ENCODE data around the gene SPEG. TPM values are rescaled to one million over a fixed set of nuclear protein-coding genes. Genes with fewer than 3 reads are reported as not detected.

The SPEG gene
- polyA plus RNA-seq, 3 donors = not detected

DNA sequence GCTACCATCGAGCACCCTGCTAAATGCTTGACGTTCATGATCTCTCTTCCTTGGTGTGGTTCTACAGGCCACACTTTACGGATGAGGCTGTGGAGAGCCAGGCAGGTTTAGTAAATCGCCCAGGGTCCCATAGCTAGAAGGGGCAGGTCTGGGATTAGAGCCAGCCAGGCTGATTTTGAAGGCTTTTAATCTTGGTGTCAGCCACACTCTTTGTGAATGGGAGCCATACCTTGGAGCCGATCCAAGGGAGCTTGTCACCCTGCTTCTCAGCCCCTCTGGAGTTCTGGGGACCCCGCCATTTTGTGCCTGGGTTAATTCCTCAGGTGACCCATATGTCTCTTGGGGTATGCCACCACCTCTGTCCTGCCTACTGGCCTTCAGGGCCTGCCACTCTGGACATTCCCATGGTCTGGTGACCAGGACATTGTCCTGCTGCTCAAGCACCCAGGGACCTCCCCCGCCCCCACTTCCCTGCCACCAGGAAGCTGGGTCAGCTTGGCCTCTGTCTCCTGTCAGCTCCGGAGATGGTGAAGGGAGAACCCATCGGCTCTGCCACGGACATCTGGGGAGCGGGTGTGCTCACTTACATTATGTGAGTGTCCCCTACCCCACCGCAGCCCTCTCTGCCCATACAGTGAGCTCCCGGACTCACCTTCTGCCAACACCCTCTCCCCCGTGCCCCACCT is 56.8 kb downstream of the SPEG start:
- Histone ChIP-seq H4K20me1 (ENCODE audit: insufficient read depth, low read length) (no peaks in the 10 kb centered on the region), H3K4me1 (ENCODE audit: control insufficient read depth in 1 of 2, insufficient read depth in 2 of 2, low read length in 2 of 2) (peaks cover under 1 to 8% of the 10 kb centered on the region in 2 donors), H3K79me2 (ENCODE audit: insufficient read depth, low read length) (no peaks in the 10 kb centered on the region), H3K36me3 (replicated peaks in 1 of 2; ENCODE audit: control insufficient read depth in 1 of 2, insufficient read depth in 2 of 2, low read length in 2 of 2) (no peaks in the 10 kb centered on the region), H3K27ac (ENCODE audit: low read depth in 1 of 2, low read length in 2 of 2) (no peak overlapping the region), H3K4me3 (replicated peaks in 1 of 3; ENCODE audit: low read depth in 2 of 3, low read length in 3 of 3) (no peak overlapping the region), H3K4me2 (replicated peaks; ENCODE audit: extremely low read depth, low read length, poor library complexity, severe bottlenecking) (no peak overlapping the region), H2AFZ (ENCODE audit: insufficient read depth, low read depth, low read length, poor library complexity, severe bottlenecking) (no peak overlapping the region), H3K27me3 (ENCODE audit: control insufficient read depth in 2 of 2, insufficient read depth in 2 of 2, low read length in 2 of 2) (peaks cover 24 to 47% of the 10 kb centered on the region in 2 donors), H3K9ac (ENCODE audit: insufficient read depth, low read length, poor library complexity, severe bottlenecking) (no peak overlapping the region), H3K9me3 (replicated peaks in 1 of 2; ENCODE audit: control insufficient read depth in 1 of 2, insufficient read depth in 1 of 2, low read length in 2 of 2) (peaks cover 0 to 8% of the 10 kb centered on the region in 2 donors)
- WGBS (ENCODE audit: insufficient coverage) = 90% methylated on average over 7 of the region's 14 CpGs
- Mint-ChIP-seq H3K4me1 (peaks cover 6% of the 10 kb centered on the region), H3K4me3 (no peak overlapping the region), H3K36me3 (peaks cover 0 to 3% of the 10 kb centered on the region in 2 donors), H3K27ac (no peak overlapping the region), H3K9me3 (peaks cover 0 to 15% (median 0%) of the 10 kb centered on the region in 7 donors), H3K27me3 (ENCODE audit: low read depth in 3 of 3) (peaks cover 47 to 77% (median 56%) of the 10 kb centered on the region in 3 donors)
- no peak for DNase-seq
- TF ChIP-seq CTCF (IDR thresholded peaks at IDR 0.05) = no peak
- intact Hi-C loops (cut with micrococcal nuclease) = loop anchor here in 1 of 2 donors (5.0 to 10.0 kb wide), 2 partner anchors 36 to 327 kb away; partner anchors contain the start of gene NHEJ1

- no peak for DNase-seq
- Mint-ChIP-seq H3K36me3 (peaks cover 0 to 5% of the 10 kb centered on the region in 2 donors), H3K27ac (no peak overlapping the region), H3K27me3 (ENCODE audit: low read depth in 3 of 3) (peaks cover 50 to 80% (median 57%) of the 10 kb centered on the region in 3 donors), H3K4me1 (peaks cover 17% of the 10 kb centered on the region), H3K9me3 (peaks cover 0 to 20% (median 1%) of the 10 kb centered on the region in 7 donors), H3K4me3 (peak overlapping the region in 1 of 2 donors; percentile 17)
- Histone ChIP-seq H3K36me3 (replicated peaks in 1 of 2; ENCODE audit: control insufficient read depth in 1 of 2, insufficient read depth in 2 of 2, low read length in 2 of 2) (no peaks in the 10 kb centered on the region), H3K27me3 (ENCODE audit: control insufficient read depth in 2 of 2, insufficient read depth in 2 of 2, low read length in 2 of 2) (peaks cover 31 to 52% of the 10 kb centered on the region in 2 donors), H3K9me3 (replicated peaks in 1 of 2; ENCODE audit: control insufficient read depth in 1 of 2, insufficient read depth in 1 of 2, low read length in 2 of 2) (peaks cover 2 to 10% of the 10 kb centered on the region in 2 donors), H3K4me1 (ENCODE audit: control insufficient read depth in 1 of 2, insufficient read depth in 2 of 2, low read length in 2 of 2) (peaks cover 12 to 19% of the 10 kb centered on the region in 2 donors), H3K9ac (ENCODE audit: insufficient read depth, low read length, poor library complexity, severe bottlenecking) (no peak overlapping the region), H3K4me3 (replicated peaks in 1 of 3; ENCODE audit: low read depth in 2 of 3, low read length in 3 of 3) (no peak overlapping the region), H4K20me1 (ENCODE audit: insufficient read depth, low read length) (no peaks in the 10 kb centered on the region), H3K4me2 (replicated peaks; ENCODE audit: extremely low read depth, low read length, poor library complexity, severe bottlenecking) (no peak overlapping the region), H3K27ac (ENCODE audit: low read depth in 1 of 2, low read length in 2 of 2) (no peak overlapping the region), H2AFZ (ENCODE audit: insufficient read depth, low read depth, low read length, poor library complexity, severe bottlenecking) (no peak overlapping the region), H3K79me2 (ENCODE audit: insufficient read depth, low read length) (no peaks in the 10 kb centered on the region)
- intact Hi-C loops (cut with micrococcal nuclease) = loop anchor here in 1 of 2 donors (5.0 to 10.0 kb wide), 2 partner anchors 35 to 328 kb away; partner anchors contain the start of gene NHEJ1
- 80% methylated on average over 19 of the region's 20 CpGs for WGBS (ENCODE audit: insufficient coverage)
- TF ChIP-seq CTCF (IDR thresholded peaks at IDR 0.05) = no peak
Measured at GRCh38 chr2:219492575-219492974, 57.9 kb downstream of the SPEG start.
